ENCODE data around the gene ATOH8. TPM values are rescaled to one million over a fixed set of nuclear protein-coding genes. Genes with fewer than 3 reads are reported as not detected.

Gene ATOH8
- total and polyA plus RNA-seq, 8 donors = 1.7 to 13.9 (median 3.5) TPM

GRCh38 chr2:85770369-85770768 is 16.6 kb downstream of the ATOH8 start:
- WGBS, 2 donors = 79% methylated on average over 12 of the region's 12 CpGs
- TF ChIP-seq CTCF (IDR thresholded peaks at IDR 0.05) = no peak
- peaks cover 18 to 37% (median 22%) of the 10 kb centered on the region in 3 donors for H3K4me1 ChIP-seq
- H3K9me3 ChIP-seq = no peaks in the 10 kb centered on the region
- H3K27me3 ChIP-seq = no peaks in the 10 kb centered on the region
- H3K36me3 ChIP-seq = no peaks in the 10 kb centered on the region
- H3K4me3 ChIP-seq = no peak overlapping the region
- intact Hi-C loops (cut with DNase I) = no loop called here
- H3K27ac ChIP-seq = no peak overlapping the region
- ATAC-seq = no peak
- DNase-seq = peak in 2 of 6 donors; percentile 16 to 41
- no peak for FAIRE-seq

GRCh38 chr2:85770786-85771409 is 17.1 kb downstream of the ATOH8 start:
- no peak overlapping the region for H3K4me3 ChIP-seq
- no peak for TF ChIP-seq CTCF (IDR thresholded peaks at IDR 0.05)
- no peaks in the 10 kb centered on the region for H3K9me3 ChIP-seq
- no peaks in the 10 kb centered on the region for H3K36me3 ChIP-seq
- FAIRE-seq (no peak), DNase-seq (peak in 2 of 6 donors; percentile 10 to 31), ATAC-seq (no peak)
- no peaks in the 10 kb centered on the region for H3K27me3 ChIP-seq
- peaks cover 18 to 37% (median 22%) of the 10 kb centered on the region in 3 donors for H3K4me1 ChIP-seq
- intact Hi-C loops (cut with DNase I) = no loop called here
- no peak overlapping the region for H3K27ac ChIP-seq
- 88 to 95% methylated on average over 10 of the region's 10 CpGs for WGBS, 2 donors

- H3K27me3 ChIP-seq = no peaks in the 10 kb centered on the region
- H3K9me3 ChIP-seq = no peaks in the 10 kb centered on the region
- DNase-seq = peak in 1 of 6 donors; percentile 25
- FAIRE-seq = no peak
- WGBS, 2 donors = 78 to 92% methylated on average over 4 of the region's 4 CpGs
- intact Hi-C loops (cut with DNase I) = no loop called here
- peak overlapping the region; percentile 38 to 74 (median 60) for H3K27ac ChIP-seq
- H3K4me1 ChIP-seq = peaks cover 18 to 37% (median 22%) of the 10 kb centered on the region in 3 donors
- TF ChIP-seq CTCF (IDR thresholded peaks at IDR 0.05) = no peak
- no peak for ATAC-seq
- H3K4me3 ChIP-seq = no peak overlapping the region
- no peaks in the 10 kb centered on the region for H3K36me3 ChIP-seq
These were observed 17.7 kb downstream of the ATOH8 start for GRCh38 chr2:85771486-85771885.

- 2 to 5% methylated on average over 35 to 37 of the region's 37 CpGs for WGBS, 2 donors
- Histone ChIP-seq H3K27me3 (no peaks in the 10 kb centered on the region), H3K4me3 (peak overlapping the region in 1 of 4 donors; percentile 27), H3K36me3 (no peaks in the 10 kb centered on the region), H3K27ac (peak overlapping the region; percentile 38 to 74 (median 60)), H3K9me3 (no peaks in the 10 kb centered on the region), H3K4me1 (peaks cover 18 to 37% (median 22%) of the 10 kb centered on the region in 3 donors)
- TF ChIP-seq CTCF (IDR thresholded peaks at IDR 0.05) = no peak
- DNase-seq = peak; percentile 91 to 98 (median 97)
- ATAC-seq = peak; percentile 90 to 94 (median 92)
- FAIRE-seq = peak; percentile 74
- intact Hi-C loops (cut with DNase I) = no loop called here
These were observed 18.4 kb downstream of the ATOH8 start for GRCh38 chr2:85772019-85772745.

All from pancreas (tissue), 10 donors.